SU-DHL-6 (cell line): ENCODE results near the gene CWC25.

Experiments used
- H2AFZ ChIP-seq: fragments of 200-600 bp; sonication (generic); 2 replicates; pipeline ENCODE4 v1.6.1; 2014; ENCODE audit warnings: low read depth, mild to moderate bottlenecking, moderate library complexity, mixed read lengths, antibody characterized with exemption, low read length; ENCODE audit not compliant: severe bottlenecking
- H3F3A ChIP-seq: fragments of 200-600 bp; shearing (Covaris generic); 2 replicates; pipeline ENCODE4 v1.6.0; 2016; ENCODE audit warnings: antibody characterized with exemption, mild to moderate bottlenecking; ENCODE audit not compliant: insufficient read depth
- H3K27ac ChIP-seq: fragments of 200-600 bp; sonication (generic); 2 replicates; pipeline ENCODE4 v1.5.1; 2016; ENCODE audit warnings: low read depth, mild to moderate bottlenecking, low read length, moderate library complexity, mixed read lengths
- H3K27me3 ChIP-seq: fragments of 200-600 bp; sonication (generic), shearing (Covaris generic); 2 replicates; pipeline ENCODE4 v1.6.0; 2014; ENCODE audit warnings: mild to moderate bottlenecking, low read length
- H3K36me3 ChIP-seq: fragments of 200-600 bp; sonication (generic); 2 replicates; pipeline ENCODE4 v1.6.1; 2014; ENCODE audit warnings: mild to moderate bottlenecking, low read length, mixed read lengths
- H3K4me2 ChIP-seq: fragments of 300-600, 200-600 bp; shearing (Covaris generic), sonication (generic); 2 replicates; pipeline ENCODE4 v1.6.0; 2014; ENCODE audit warnings: low read length, low read depth, mild to moderate bottlenecking; ENCODE audit not compliant: poor library complexity, severe bottlenecking
- H3K4me3 ChIP-seq: fragments of 200-600 bp; sonication (generic); 2 replicates; pipeline ENCODE4 v1.5.1; 2014; ENCODE audit warnings: antibody characterized with exemption, low read length, mild to moderate bottlenecking, mixed read lengths; ENCODE audit not compliant: insufficient read depth, poor library complexity, severe bottlenecking
- H3K79me2 ChIP-seq: fragments of 200-600 bp; sonication (generic); 2 replicates; pipeline ENCODE4 v1.6.1; 2014; ENCODE audit warnings: mild to moderate bottlenecking, low read length, moderate library complexity; ENCODE audit not compliant: insufficient read depth
- H3K9ac ChIP-seq: fragments of 200-600 bp; sonication (generic); 2 replicates; pipeline ENCODE4 v1.7.0; 2014; ENCODE audit warnings: mild to moderate bottlenecking, low read length
- H3K9me2 ChIP-seq: fragments of 200-600 bp; sonication (generic); replicated peaks from 2 replicates; pipeline ENCODE4 v1.6.1; 2014; ENCODE audit warnings: low read length; ENCODE audit not compliant: insufficient read depth
- H3K9me3 ChIP-seq: fragments of 200-600 bp; sonication (generic); 2 replicates; pipeline ENCODE4 v1.6.1; 2014; ENCODE audit warnings: low read length, mixed read lengths; ENCODE audit not compliant: insufficient read depth
- H4K20me1 ChIP-seq: fragments of 200-600 bp; sonication (generic); 2 replicates; pipeline ENCODE4 v1.6.1; 2014; ENCODE audit warnings: low read depth, mild to moderate bottlenecking, antibody characterized with exemption, low read length, moderate library complexity, mixed read lengths
- CTCF ChIP-seq: fragments of 200-600 bp; sonication (generic); IDR thresholded peaks from one replicate; pipeline ENCODE4 v1.5.1; 2017; ENCODE audit warnings: antibody characterized with exemption, mild to moderate bottlenecking, low read length, moderate library complexity; ENCODE audit not compliant: insufficient read depth, poor library complexity, severe bottlenecking
- EZH2phosphoT487 ChIP-seq: fragments of 200-600 bp; sonication (generic), shearing (Covaris generic); conservative IDR thresholded peaks from 2 replicates; pipeline ENCODE4 v1.6.1; 2018; ENCODE audit warnings: mild to moderate bottlenecking, antibody characterized with exemption, low read length, moderate library complexity, mixed read lengths

CWC25 gene

GRCh38 chr17:38824899-38825761 lies at the start of gene CWC25:
CWC25 (minus strand) TSS chr17:38825321; CDS start chr17:38825183, 138 bp downstream.
- TF ChIP-seq EZH2phosphoT487 (no peak), CTCF (no peak)
- H3K27me3 ChIP-seq = no peaks in the 10 kb centered on the region

GRCh38 chr17:38873640-38874380 lies 48.7 kb upstream of the CWC25 start:
- Histone ChIP-seq H3K79me2 (peaks cover 82% of the 10 kb centered on the region), H2AFZ (no peak overlapping the region), H3F3A (peaks cover 7% of the 10 kb centered on the region), H3K36me3 (no peaks in the 10 kb centered on the region), H3K4me2 (no peak overlapping the region), H3K9ac (no peak overlapping the region), H3K9me3 (no peaks in the 10 kb centered on the region), H3K27ac (no peak overlapping the region), H3K4me3 (no peak overlapping the region), H4K20me1 (no peaks in the 10 kb centered on the region), H3K9me2 (no peaks in the 10 kb centered on the region), H3K27me3 (no peaks in the 10 kb centered on the region)
- TF ChIP-seq EZH2phosphoT487 = no peak
- no peak for TF ChIP-seq CTCF

More at GRCh38 chr17:38824899-38825761, at the start of gene CWC25:
- H3K4me2 ChIP-seq = peak within 1 kb of the TSS; percentile 85
- peak within 1 kb of the TSS; percentile 62 for H2AFZ ChIP-seq
- peak within 1 kb of the TSS; percentile 77 for H3K9ac ChIP-seq
- no peaks in the 10 kb centered on the region for H3K36me3 ChIP-seq
- peak within 1 kb of the TSS; percentile 54 for H3K27ac ChIP-seq
- H3K9me2 ChIP-seq = no peaks in the 10 kb centered on the region
- H3K9me3 ChIP-seq = no peaks in the 10 kb centered on the region
- H4K20me1 ChIP-seq = 0 out of 2 replicates have a peak, but pooled peaks cover 6% of the 10 kb centered on the region
- peak within 1 kb of the TSS; percentile 93 for H3K4me3 ChIP-seq
- H3F3A ChIP-seq = no peaks in the 10 kb centered on the region
- peaks cover 25% of the 10 kb centered on the region for H3K79me2 ChIP-seq

- no peak overlapping the region for H3K4me2 ChIP-seq
- H3K27me3 ChIP-seq = no peaks in the 10 kb centered on the region
- H3K9ac ChIP-seq = peak overlapping the region; percentile 95; the same call in 1 of the 2 replicates
- no peaks in the 10 kb centered on the region for H3K36me3 ChIP-seq
- peaks cover 17% of the 10 kb centered on the region for H3F3A ChIP-seq
- TF ChIP-seq CTCF (no peak), EZH2phosphoT487 (no peak)
- H3K79me2 ChIP-seq = peaks cover 72% of the 10 kb centered on the region
- H3K27ac ChIP-seq = peak overlapping the region; percentile 86; the same call in 1 of the 2 replicates
- H2AFZ ChIP-seq = no peak overlapping the region
- H3K9me2 ChIP-seq = no peaks in the 10 kb centered on the region
- H3K4me3 ChIP-seq = no peak overlapping the region
- no peaks in the 10 kb centered on the region for H4K20me1 ChIP-seq
- no peaks in the 10 kb centered on the region for H3K9me3 ChIP-seq
Measured at GRCh38 chr17:38872671-38873385, 47.7 kb upstream of the CWC25 start.
